ENCODE data around the gene PRL.

The PRL gene

GRCh38 chr6:22296936-22297335 lies at the start of gene PRL:
PRL (minus strand) TSS chr6:22297036; CDS start chr6:22296982, 54 bp downstream.
- no peak for DNase-seq

DNA sequence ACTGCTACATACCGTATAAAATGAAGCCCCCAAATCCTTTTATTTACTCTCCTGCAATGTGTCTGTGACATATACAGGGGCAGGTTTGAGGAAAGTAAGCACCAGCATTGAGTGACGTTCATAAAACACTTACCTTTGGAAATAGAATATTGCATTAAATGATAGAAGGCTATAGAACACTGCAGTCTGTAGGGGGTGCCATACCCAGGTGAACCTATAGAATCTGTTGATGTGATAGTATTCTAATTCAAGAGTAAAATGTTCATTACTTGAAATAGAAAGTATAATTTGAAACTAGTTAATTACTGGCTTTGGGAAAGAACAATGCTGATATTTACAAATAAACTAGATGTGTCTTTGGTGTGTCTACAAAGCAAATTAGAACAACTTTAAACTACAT lies 47.0 kb upstream of the PRL start:
- no peak for DNase-seq

DNA sequence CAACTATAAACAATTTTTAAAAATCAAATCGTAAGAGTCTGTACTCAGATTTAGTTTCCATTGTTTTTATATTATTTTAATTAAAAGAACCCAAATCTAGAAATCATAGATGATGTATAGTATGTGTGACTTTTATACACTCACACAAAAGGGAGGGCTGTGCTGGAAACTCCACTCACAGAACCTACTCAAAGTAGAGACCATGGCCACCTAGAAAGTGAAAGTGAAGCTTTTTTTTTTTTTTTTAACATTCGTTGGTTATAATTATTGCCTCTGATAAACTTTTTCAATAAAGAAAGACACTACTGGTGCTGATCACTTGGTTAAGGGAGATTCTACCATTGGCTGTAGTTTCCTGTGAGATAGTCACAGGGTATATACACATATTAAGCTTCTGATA lies 37.9 kb upstream of the PRL start:
- DNase-seq, result no peak

DNA sequence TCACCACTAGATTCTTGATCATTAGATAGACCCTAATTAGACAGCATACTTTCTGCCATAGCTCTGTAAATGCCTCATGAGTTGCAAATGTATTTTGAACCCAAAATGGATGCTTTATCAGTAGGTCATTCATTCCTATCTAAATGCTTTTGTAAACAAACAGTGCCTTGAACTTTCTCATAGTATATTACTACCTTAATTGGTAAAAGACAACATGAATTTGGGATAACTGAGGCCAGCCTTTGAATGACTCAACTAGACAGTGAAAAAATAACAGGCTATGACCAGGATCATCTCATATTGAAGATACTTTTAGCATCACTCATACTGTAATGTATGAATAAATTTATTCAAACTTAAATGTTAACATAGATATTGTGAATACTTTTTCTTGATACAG lies 37.0 kb upstream of the PRL start:
- DNase-seq, result no peak

GRCh38 chr6:22332711-22333110 lies 35.9 kb upstream of the PRL start:
- DNase-seq, result no peak

DNA sequence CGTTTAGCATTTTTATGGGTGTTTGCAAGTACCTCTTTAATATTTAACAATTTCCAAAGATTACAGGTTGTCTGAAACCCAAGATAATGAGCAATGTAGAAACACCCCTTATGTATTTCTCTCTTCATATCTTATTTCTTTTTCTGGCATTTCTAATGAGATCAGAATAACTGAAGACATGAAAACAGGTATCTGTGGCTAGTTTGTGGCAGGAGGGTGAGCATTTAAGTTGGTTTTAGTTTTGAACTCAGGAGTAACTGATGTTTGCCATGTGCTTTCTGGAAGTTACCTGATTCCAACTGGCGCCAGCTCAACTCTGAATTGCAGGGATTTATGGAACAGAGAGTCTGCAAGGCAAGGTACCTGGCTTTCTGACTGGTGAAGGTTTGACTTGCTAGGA lies 35.4 kb upstream of the PRL start:
- DNase-seq, result no peak

- no peak for DNase-seq
Observed at GRCh38 chr6:22330941-22331340, 34.1 kb upstream of the PRL start.

GRCh38 chr6:22328474-22328873 lies 31.6 kb upstream of the PRL start:
- no peak for DNase-seq

DNA sequence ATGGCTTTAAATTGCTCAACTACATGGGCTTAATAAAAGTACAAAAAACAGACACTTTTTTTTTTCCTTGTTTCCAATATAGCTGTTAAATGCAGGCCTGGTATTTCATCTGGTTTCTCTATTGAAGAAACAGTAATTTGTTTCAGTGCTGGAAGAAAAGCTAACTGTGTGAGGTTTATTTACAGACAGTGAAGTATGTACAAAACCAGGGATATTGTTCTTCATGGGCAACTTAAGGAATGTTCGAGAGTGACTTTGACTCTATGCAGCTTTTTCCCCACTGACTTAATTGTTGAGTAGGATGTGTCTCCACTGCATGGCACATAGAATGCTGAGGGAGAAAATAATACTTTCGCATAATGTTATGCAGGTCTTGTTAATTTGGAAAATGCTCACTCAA lies 31.0 kb upstream of the PRL start:
- DNase-seq, result no peak

DNA sequence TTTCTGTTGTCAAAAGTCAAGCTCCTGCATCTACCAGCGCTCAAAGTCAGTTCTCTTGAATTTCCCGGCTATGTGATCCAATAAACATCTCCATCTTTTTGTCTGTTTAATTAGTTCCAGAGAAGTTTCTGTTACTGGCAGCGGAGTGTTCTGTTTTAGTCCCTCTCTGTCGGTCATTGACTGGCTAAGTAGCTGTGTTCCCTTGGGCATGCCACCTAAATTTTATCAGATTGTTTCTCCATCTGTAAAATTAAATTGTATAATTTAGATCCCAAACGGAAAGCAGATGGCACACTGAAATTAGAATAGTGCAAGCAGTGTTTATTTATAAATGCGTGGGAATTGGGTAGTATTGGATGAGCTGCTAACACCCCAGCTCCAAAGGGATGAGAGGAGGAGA lies 29.7 kb upstream of the PRL start:
- DNase-seq, result no peak

DNA sequence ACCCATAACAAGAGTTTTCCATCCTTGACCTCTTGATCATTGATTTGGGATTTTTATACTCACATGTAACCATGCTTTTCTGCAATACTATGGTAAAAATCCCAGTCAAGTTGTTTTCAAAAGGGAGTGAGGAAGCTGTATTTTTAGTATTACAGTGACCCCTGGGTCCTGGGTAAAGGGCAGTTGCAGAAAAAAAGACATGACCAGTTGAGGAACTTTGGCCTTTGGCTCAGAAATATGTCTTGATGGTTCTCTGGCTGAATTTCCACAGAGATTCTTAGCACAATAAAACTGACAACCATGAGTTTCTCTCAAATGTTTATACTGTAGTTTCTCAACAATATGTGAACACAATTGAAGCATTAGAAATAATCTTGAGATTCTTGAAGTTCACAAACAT lies 28.6 kb upstream of the PRL start:
- DNase-seq, result no peak

- DNase-seq, result no peak
Observed at GRCh38 chr6:22323848-22324247, 27.0 kb upstream of the PRL start.

GRCh38 chr6:22322103-22323030 lies 25.5 kb upstream of the PRL start:
- DNase-seq, result no peak

GRCh38 chr6:22320750-22321149 lies 23.9 kb upstream of the PRL start:
- DNase-seq, result no peak

DNA sequence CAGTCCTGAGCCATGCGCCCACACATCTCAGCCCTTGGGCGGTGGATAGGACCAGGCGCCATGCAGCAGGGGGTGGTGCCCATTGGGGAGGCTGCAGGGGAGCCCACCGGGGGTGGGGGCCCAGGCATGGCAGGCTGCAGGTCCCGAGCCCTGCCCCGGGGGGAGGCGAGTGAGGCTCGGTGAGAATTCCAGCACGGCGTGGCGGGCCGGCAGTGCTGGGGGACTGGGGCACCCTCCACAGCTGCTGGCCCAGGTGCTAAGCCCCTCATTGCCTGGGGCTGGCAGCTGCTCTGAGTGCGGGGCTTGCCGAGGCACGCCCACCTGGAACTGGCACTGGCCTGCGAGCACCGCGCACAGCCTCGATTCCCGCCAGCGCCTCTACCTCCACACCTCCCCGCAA lies 21.6 kb upstream of the PRL start:
- no peak for DNase-seq

DNA sequence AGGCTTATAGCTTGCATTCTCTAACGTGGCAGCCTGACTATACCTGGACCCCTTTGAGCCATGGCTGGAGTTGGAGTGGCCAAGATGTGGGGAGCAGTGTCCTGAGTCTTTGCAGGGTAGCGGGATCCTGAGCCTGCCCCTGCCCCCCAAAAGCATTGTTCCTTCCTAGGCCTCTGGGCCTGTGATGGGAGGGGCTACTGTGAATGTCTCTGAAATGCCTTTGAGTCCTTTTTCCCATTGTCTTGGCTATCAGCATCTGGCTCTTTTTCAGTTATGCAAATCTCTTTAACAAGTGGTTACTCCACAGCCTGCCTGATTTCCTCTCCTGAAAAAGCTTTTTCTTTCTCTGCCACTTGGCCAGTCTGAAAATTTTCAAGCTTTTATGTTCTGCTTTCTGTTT lies 17.0 kb upstream of the PRL start:
- DNase-seq, result no peak

DNA sequence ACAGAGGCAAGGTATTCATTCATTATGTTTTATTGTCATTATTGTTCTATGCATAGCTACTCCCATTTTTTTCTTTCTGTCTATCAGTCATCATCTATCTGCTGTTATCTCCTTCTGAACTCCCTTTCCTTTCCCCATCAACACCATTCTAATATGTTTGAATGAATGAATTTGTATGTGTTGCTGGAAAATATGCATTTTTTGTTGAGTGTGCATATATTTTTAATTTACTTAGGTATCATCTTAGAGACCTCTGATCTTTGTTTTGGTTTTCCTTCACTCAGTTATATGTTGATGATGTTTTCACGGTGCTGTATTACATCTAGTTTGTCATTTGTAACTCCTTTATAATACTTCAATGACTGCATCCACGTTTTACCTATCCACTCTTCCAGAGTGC lies 12.1 kb upstream of the PRL start:
- no peak for DNase-seq

DNA sequence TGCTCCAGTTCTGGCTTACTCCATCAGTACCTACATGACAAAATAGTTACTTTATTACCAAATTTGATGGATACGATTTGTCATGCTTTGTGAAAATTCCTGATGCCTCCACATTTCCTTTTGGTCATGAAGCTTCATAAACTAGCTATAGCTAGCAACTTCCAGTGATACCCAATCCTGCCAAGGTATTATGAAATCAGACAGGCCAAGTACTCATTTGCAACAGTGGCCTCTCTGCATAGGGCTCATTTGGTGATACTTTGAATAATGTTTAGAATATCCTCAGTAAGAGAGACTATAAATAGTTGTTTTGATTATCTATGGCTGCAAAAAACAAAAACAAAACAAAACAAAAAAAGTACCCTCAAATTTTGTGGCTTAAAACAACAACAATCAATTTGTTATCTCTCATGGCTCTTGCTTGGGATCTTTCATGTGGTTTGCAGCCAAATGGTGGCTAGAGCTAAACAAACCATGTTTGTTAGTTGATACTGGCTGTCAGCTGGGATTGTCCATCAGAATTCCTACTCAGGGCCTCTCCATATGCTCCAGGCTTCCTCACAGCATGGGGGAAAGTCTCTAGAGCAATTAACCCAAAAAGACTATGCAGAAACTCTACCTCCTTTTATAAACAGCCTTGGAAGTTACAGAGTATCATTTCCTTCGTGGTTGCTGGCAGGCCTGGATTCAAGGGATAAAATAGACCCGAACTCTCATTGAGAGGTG lies 10.1 kb upstream of the PRL start:
- DNase-seq, result no peak

GRCh38 chr6:22302838-22303237 lies 6.0 kb upstream of the PRL start:
- DNase-seq, result no peak

GRCh38 chr6:22300273-22300998 lies 3.6 kb upstream of the PRL start:
- no peak for DNase-seq

DNA sequence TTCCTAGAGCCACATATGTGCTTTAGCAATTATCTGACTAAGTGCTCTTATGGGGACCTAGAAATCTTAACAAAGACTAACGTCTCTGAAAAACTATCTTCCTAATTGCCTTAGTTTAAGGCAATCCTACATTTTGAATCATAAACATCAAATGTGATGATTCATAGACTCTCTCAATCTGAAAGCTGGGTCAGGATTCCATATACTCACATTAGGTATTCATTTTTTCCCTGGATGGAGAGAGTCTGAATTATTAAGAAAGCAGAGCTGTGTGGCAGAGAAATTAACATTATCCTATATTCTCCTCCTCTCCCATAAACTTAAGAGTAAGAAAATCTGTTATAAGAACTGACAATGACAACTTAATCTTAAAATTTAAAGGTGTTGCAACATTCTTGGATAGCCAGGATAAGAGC lies 1.6 kb upstream of the PRL start:
- no peak for DNase-seq

GRCh38 chr6:22296067-22296466 lies 769 bp downstream of the PRL start:
- DNase-seq, result no peak

GRCh38 chr6:22295145-22295544 lies 1.7 kb downstream of the PRL start:
- DNase-seq, result no peak

GRCh38 chr6:22294301-22294700 lies 2.5 kb downstream of the PRL start:
- no peak for DNase-seq
